H9 (cell line): ENCODE data around the gene ZNF512B. TPM values are rescaled to one million over a fixed set of nuclear protein-coding genes. Genes with fewer than 3 reads are reported as not detected.

Experiments used
- DNase-seq: peaks from one replicate; pipeline ENCODE4 v3.0.0-alpha.2; 2017
- H2AFZ ChIP-seq: one replicate; pipeline ENCODE4 v1.6.1; 2013; ENCODE audit warnings: mild to moderate bottlenecking, low read length, control low read depth, moderate library complexity
- H2AK5ac ChIP-seq: 2 replicates; pipeline ENCODE4 v1.6.1; 2013; ENCODE audit warnings: low read length, control low read depth, mixed read lengths; ENCODE audit not compliant: insufficient read length
- H2BK120ac ChIP-seq: one replicate; pipeline ENCODE4 v1.6.1; 2013; ENCODE audit warnings: low read depth, mild to moderate bottlenecking, low read length, control low read depth, inconsistent platforms; ENCODE audit not compliant: poor library complexity, severe bottlenecking
- H2BK12ac ChIP-seq: 2 replicates; pipeline ENCODE4 v1.6.1; 2013; ENCODE audit warnings: low read length, control low read depth, mixed read lengths, low read depth; ENCODE audit not compliant: insufficient read length
- H2BK15ac ChIP-seq: 2 replicates; pipeline ENCODE4 v1.6.1; 2013; ENCODE audit warnings: low read depth, low read length, control low read depth
- H2BK20ac ChIP-seq: one replicate; pipeline ENCODE4 v1.6.1; 2013; ENCODE audit warnings: low read depth, mild to moderate bottlenecking, low read length, control low read depth, inconsistent platforms; ENCODE audit not compliant: poor library complexity, severe bottlenecking
- H2BK5ac ChIP-seq: 2 replicates; pipeline ENCODE4 v1.6.1; 2013; ENCODE audit warnings: low read length, control low read depth, mixed read lengths; ENCODE audit not compliant: insufficient read length
- H3K14ac ChIP-seq: 2 replicates; pipeline ENCODE4 v1.6.1; 2013; ENCODE audit warnings: low read length, control low read depth; ENCODE audit not compliant: insufficient read depth
- H3K18ac ChIP-seq: 2 replicates; pipeline ENCODE4 v1.6.1; 2013; ENCODE audit warnings: low read depth, mild to moderate bottlenecking, mixed read lengths, low read length, control low read depth; ENCODE audit not compliant: insufficient read length
- H3K23ac ChIP-seq: 2 replicates; pipeline ENCODE4 v1.6.1; 2013; ENCODE audit warnings: low read length, control low read depth, mixed read lengths, low read depth; ENCODE audit not compliant: insufficient read length
- H3K23me2 ChIP-seq: 2 replicates; pipeline ENCODE4 v1.6.1; 2013; ENCODE audit warnings: low read depth, mild to moderate bottlenecking, mixed read lengths, low read length, control low read depth; ENCODE audit not compliant: insufficient read length, poor library complexity, severe bottlenecking
- H3K27ac ChIP-seq: 2 replicates; pipeline ENCODE4 v1.5.1; 2013; ENCODE audit warnings: low read length, control low read depth, mixed read lengths, low read depth; ENCODE audit not compliant: insufficient read length
- H3K27me3 ChIP-seq: 2 replicates; pipeline ENCODE4 v1.6.1; 2013; ENCODE audit warnings: low read length, control low read depth, inconsistent platforms; ENCODE audit not compliant: insufficient read depth
- H3K4ac ChIP-seq: 2 replicates; pipeline ENCODE4 v1.6.1; 2013; ENCODE audit warnings: low read depth, mild to moderate bottlenecking, control low read depth, inconsistent platforms, low read length, moderate library complexity
- H3K4me1 ChIP-seq: 2 replicates; pipeline ENCODE4 v1.6.1; 2013; ENCODE audit warnings: low read length, control low read depth, inconsistent platforms; ENCODE audit not compliant: insufficient read depth
- H3K4me2 ChIP-seq: 2 replicates; pipeline ENCODE4 v1.6.1; 2013; ENCODE audit warnings: low read length, control low read depth, mixed read lengths; ENCODE audit not compliant: insufficient read length, insufficient read depth
- H3K56ac ChIP-seq: 2 replicates; pipeline ENCODE4 v1.6.1; 2013; ENCODE audit warnings: low read depth, mild to moderate bottlenecking, mixed read lengths, low read length, control low read depth; ENCODE audit not compliant: insufficient read length
- H3K79me1 ChIP-seq: 2 replicates; pipeline ENCODE4 v1.6.1; 2013; ENCODE audit warnings: low read depth, mild to moderate bottlenecking, moderate library complexity, low read length, control low read depth, inconsistent platforms; ENCODE audit not compliant: insufficient read depth, poor library complexity, severe bottlenecking
- H3K79me2 ChIP-seq: 2 replicates; pipeline ENCODE4 v1.6.1; 2013; ENCODE audit warnings: low read length, control low read depth, inconsistent platforms; ENCODE audit not compliant: insufficient read depth
- H3K9ac ChIP-seq: 2 replicates; pipeline ENCODE4 v1.6.1; 2013; ENCODE audit warnings: low read length, control low read depth, mixed read lengths; ENCODE audit not compliant: insufficient read length; ENCODE audit errors: extremely low read depth
- H3K9me3 ChIP-seq: one replicate; pipeline ENCODE4 v1.6.1; 2013; ENCODE audit warnings: low read depth, low read length, inconsistent platforms; ENCODE audit not compliant: control insufficient read depth
- H3T11ph ChIP-seq: one replicate; pipeline ENCODE4 v1.6.1; 2013; ENCODE audit warnings: mild to moderate bottlenecking, low read length, control low read depth, inconsistent platforms
- H4K20me1 ChIP-seq: one replicate; pipeline ENCODE4 v1.6.1; 2013; ENCODE audit not compliant: control insufficient read depth, insufficient read length, insufficient read depth
- H4K5ac ChIP-seq: 2 replicates; pipeline ENCODE4 v1.6.1; 2013; ENCODE audit warnings: low read depth, mild to moderate bottlenecking, mixed read lengths, low read length, control low read depth; ENCODE audit not compliant: insufficient read length
- H4K8ac ChIP-seq: replicated peaks from 2 replicates; pipeline ENCODE4 v1.6.1; 2013; ENCODE audit warnings: low read length, control low read depth, mixed read lengths, low read depth; ENCODE audit not compliant: insufficient read length
- H4K91ac ChIP-seq: 2 replicates; pipeline ENCODE4 v1.6.1; 2013; ENCODE audit warnings: low read depth, mild to moderate bottlenecking, moderate library complexity, mixed read lengths, low read length, control low read depth; ENCODE audit not compliant: insufficient read length
- H3K27ac Mint-ChIP-seq, 3 experiments: 2 replicates in 2 of 3; 3 replicates in 1 of 3; pipeline ENCODE4 v1.8.0; 2020 to 2021; ENCODE audit warnings: mixed read lengths in 3 of 3, mild to moderate bottlenecking in 1 of 3, moderate library complexity in 1 of 3
- H3K27me3 Mint-ChIP-seq: 2 replicates; pipeline ENCODE4 v1.8.0; 2021; ENCODE audit warnings: low read depth, mild to moderate bottlenecking, moderate library complexity, mixed read lengths
- H3K36me3 Mint-ChIP-seq, 3 experiments: 2 replicates in 2 of 3; 3 replicates in 1 of 3; pipeline ENCODE4 v1.8.0; 2020 to 2021; ENCODE audit warnings: low read depth in 3 of 3, mixed read lengths in 3 of 3; ENCODE audit not compliant: insufficient read depth in 1 of 3
- H3K4me1 Mint-ChIP-seq, 2 experiments: 2 replicates each; pipeline ENCODE4 v1.8.0; 2020; ENCODE audit warnings: mixed read lengths in 2 of 2
- H3K4me3 Mint-ChIP-seq, 2 experiments: 2 replicates in 1 of 2; 3 replicates in 1 of 2; pipeline ENCODE4 v1.8.0; 2020 to 2021; ENCODE audit warnings: mild to moderate bottlenecking in 2 of 2, mixed read lengths in 2 of 2, moderate library complexity in 1 of 2
- H3K9me3 Mint-ChIP-seq, 2 experiments: 2 replicates in 1 of 2; 3 replicates in 1 of 2; pipeline ENCODE4 v1.8.0; 2020; ENCODE audit warnings: mild to moderate bottlenecking in 2 of 2, mixed read lengths in 2 of 2, moderate library complexity in 1 of 2
- WGBS: extraction: QIAGEN DNeasy Blood & Tissue Kit; methylation state at CpG from one replicate; pipeline ENCODE4 v1.1.7; 2013; ENCODE audit warnings: missing lambda C conversion rate, low lambda C conversion rate, mixed read lengths; ENCODE audit not compliant: insufficient read length; ENCODE audit errors: extremely low coverage; 5-methylcytosine and 5-hydroxymethylcytosine counted together
- total RNA-seq: library from RNA; stranded (reverse); gene quantifications from 2 replicates; pipeline ENCODE4 v1.2.1, GENCODE V29; 2021
- TF ChIP-seq, protein P1 (sequence below): fragments of 200-600 bp; sonication (generic); conservative IDR thresholded peaks from 3 replicates; pipeline ENCODE4 v1.8.0; 2021; ENCODE audit warnings: antibody characterized with exemption, mild to moderate bottlenecking

ZNF512B gene
- total RNA-seq, 1 experiment from 2014 or later = 46.0 TPM

DNA sequence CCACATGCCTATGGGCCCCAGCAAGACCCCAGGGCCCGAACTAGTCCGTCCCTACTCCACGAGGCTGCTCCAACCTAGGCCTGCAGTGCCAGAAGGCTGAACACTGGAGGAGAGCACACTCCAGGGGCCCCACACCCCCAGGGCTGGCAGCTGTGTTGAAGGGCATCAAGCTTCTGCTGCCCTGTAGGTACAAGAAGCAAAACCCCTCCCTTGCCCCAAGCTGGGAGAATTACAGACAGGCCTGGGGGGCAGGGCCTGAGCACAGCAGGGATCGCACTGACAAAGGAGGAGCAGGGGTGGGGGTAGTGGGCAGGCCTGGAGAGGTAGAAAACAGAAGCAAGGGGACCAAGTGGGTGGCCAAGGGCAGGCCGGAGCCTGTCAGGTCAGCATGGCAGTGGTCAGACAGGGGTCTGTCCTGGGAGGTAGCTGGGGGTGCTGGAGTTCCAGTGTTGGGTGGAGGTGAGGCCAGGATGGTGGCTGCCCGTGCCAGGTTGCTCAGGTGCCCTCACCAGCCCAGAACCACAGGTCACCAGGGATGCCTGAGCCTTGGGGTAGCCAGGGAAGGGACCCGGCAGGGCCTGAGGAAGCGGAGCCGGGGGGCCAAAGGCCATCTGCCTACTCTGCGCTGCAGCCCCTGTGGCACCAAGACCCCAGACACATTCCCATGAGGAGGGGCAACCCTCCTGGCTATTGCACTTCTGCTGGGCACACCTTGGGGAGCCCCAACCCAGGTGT, 10.6 kb downstream of the ZNF512B start:
- no peak overlapping the region for H3K56ac ChIP-seq
- no peak overlapping the region for H3K23ac ChIP-seq
- no peak overlapping the region for H2BK12ac ChIP-seq
- no peak overlapping the region; a peak in 2 of 5 replicates for H3K4me3 Mint-ChIP-seq
- no peak overlapping the region for H4K5ac ChIP-seq
- no peak overlapping the region for H2BK5ac ChIP-seq
- no peak overlapping the region for H3K18ac ChIP-seq
- peak overlapping the region in 2 of 3 experiments; percentile 20 to 50; a peak in 3 of 7 replicates for H3K27ac Mint-ChIP-seq
- H3K4me1 ChIP-seq = no peaks in the 10 kb centered on the region; the same call in 1 of the 2 replicates
- peaks cover 8 to 45% (median 38%) of the 10 kb centered on the region in 3 experiments; a peak in 6 of 7 replicates for H3K36me3 Mint-ChIP-seq
- H3K23me2 ChIP-seq = peaks cover 14% of the 10 kb centered on the region
- H3K27ac ChIP-seq = no peak overlapping the region
- WGBS = no CpG with 5 or more reads among the region's 10 CpGs
- no peaks in the 10 kb centered on the region for H3K79me1 ChIP-seq
- H3K27me3 Mint-ChIP-seq = no peaks in the 10 kb centered on the region
- H3K4me2 ChIP-seq = no peak overlapping the region
- TF ChIP-seq, protein P1, sequence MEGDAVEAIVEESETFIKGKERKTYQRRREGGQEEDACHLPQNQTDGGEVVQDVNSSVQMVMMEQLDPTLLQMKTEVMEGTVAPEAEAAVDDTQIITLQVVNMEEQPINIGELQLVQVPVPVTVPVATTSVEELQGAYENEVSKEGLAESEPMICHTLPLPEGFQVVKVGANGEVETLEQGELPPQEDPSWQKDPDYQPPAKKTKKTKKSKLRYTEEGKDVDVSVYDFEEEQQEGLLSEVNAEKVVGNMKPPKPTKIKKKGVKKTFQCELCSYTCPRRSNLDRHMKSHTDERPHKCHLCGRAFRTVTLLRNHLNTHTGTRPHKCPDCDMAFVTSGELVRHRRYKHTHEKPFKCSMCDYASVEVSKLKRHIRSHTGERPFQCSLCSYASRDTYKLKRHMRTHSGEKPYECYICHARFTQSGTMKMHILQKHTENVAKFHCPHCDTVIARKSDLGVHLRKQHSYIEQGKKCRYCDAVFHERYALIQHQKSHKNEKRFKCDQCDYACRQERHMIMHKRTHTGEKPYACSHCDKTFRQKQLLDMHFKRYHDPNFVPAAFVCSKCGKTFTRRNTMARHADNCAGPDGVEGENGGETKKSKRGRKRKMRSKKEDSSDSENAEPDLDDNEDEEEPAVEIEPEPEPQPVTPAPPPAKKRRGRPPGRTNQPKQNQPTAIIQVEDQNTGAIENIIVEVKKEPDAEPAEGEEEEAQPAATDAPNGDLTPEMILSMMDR = no peak
- no peak overlapping the region for H4K91ac ChIP-seq
- no peaks in the 10 kb centered on the region for H3K9me3 Mint-ChIP-seq
- H2BK120ac ChIP-seq = no peak overlapping the region
- peaks cover 8% of the 10 kb centered on the region for H3K9me3 ChIP-seq
- H4K8ac ChIP-seq = no peak overlapping the region
- H3K79me2 ChIP-seq = peaks cover 6% of the 10 kb centered on the region; the same call in 1 of the 2 replicates
- H2AFZ ChIP-seq = no peak overlapping the region
- H4K20me1 ChIP-seq = no peaks in the 10 kb centered on the region
- DNase-seq = no peak
- H3K27me3 ChIP-seq = no peaks in the 10 kb centered on the region
- no peak overlapping the region for H2AK5ac ChIP-seq
- H3K9ac ChIP-seq = no peak overlapping the region
- H2BK15ac ChIP-seq = no peak overlapping the region
- H2BK20ac ChIP-seq = no peak overlapping the region
- no peak overlapping the region for H3T11ph ChIP-seq
- no peak overlapping the region for H3K14ac ChIP-seq
- H3K4me1 Mint-ChIP-seq = peaks cover 29 to 30% of the 10 kb centered on the region in 2 experiments
- H3K4ac ChIP-seq = no peak overlapping the region
